Heart right ventricle (tissue), 16 donors: ENCODE results near the gene SLC8B1. TPM values are rescaled to one million over a fixed set of nuclear protein-coding genes. Genes with fewer than 3 reads are reported as not detected.

Experiments
- ATAC-seq, 8 donors: fragments of 200-7000 bp; cut with Tn5 transposase; one replicate each; pipeline ENCODE4 v1.9.1; 2020; ENCODE audit warnings: mild to moderate bottlenecking in 8 of 8, moderate library complexity in 8 of 8, moderate number of reproducible peaks in 1 of 8
- DNase-seq, 2 donors: peaks; one replicate each; pipeline ENCODE4 v3.0.0-alpha.2; 2020
- H3K27ac ChIP-seq, 10 donors: fragments of 200-600 bp; sonication (generic) in 2 of 10; one replicate each; pipeline versions ENCODE4 v1.5.0 to v1.8.0; 2020 to 2022; ENCODE audit warnings: mild to moderate bottlenecking in 3 of 10
- H3K27me3 ChIP-seq, 7 donors: fragments of 200-600 bp; one replicate each; pipeline ENCODE4 v1.8.0; 2021 to 2022; ENCODE audit warnings: mild to moderate bottlenecking in 2 of 7
- H3K36me3 ChIP-seq, 9 donors: fragments of 200-600 bp; sonication (generic) in 1 of 9; one replicate each; pipeline versions ENCODE4 v1.5.0 to v1.8.0; 2020 to 2022; ENCODE audit warnings: mild to moderate bottlenecking in 2 of 9
- H3K4me1 ChIP-seq, 9 donors: fragments of 200-600 bp; sonication (generic) in 1 of 9; one replicate each; pipeline versions ENCODE4 v1.5.0 to v1.8.0; 2020 to 2022; ENCODE audit warnings: mild to moderate bottlenecking in 4 of 9
- H3K4me3 ChIP-seq, 10 donors: fragments of 200-600 bp; sonication (generic) in 2 of 10; one replicate each; pipeline versions ENCODE4 v1.5.0 to v1.8.0; 2020 to 2022; ENCODE audit warnings: mild to moderate bottlenecking in 7 of 10, moderate library complexity in 2 of 10
- H3K9me3 ChIP-seq, 11 donors: fragments of 200-600 bp in 10 of 11; sonication (generic) in 2 of 11; one replicate each; pipeline versions ENCODE4 v1.5.0 to v1.8.0; 2013 to 2022; ENCODE audit warnings: mild to moderate bottlenecking in 2 of 11, control low read depth in 1 of 11, moderate library complexity in 1 of 11
- CTCF ChIP-seq, 9 donors: fragments of 200-600 bp; sonication (generic) in 2 of 9; IDR thresholded peaks; one replicate each; pipeline versions ENCODE4 v1.5.0 to v1.8.0; 2021 to 2022; ENCODE audit warnings: antibody characterized with exemption in 9 of 9, mild to moderate bottlenecking in 5 of 9, moderate library complexity in 1 of 9
- WGBS, 2 donors: extraction: QIAGEN DNeasy Blood & Tissue Kit; methylation state at CpG; one replicate each; pipeline ENCODE4 v1.1.7; 2013; ENCODE audit warnings: inconsistent platforms in 1 of 2; 5-methylcytosine and 5-hydroxymethylcytosine counted together
- intact Hi-C, 10 donors: fragments of 100-400 bp; cut with DNase I; formaldehyde crosslinking; loops; one replicate each; pipeline versions ENCODE4 v1.11.1 to v1.14.2; 2022
- polyA plus RNA-seq, 2 donors: library from polyadenylated mRNA; stranded (reverse); fragments of 200-250 nt; gene quantifications; one replicate each; pipeline ENCODE4 v1.2.3, GENCODE V29; 2013
- total RNA-seq, 10 donors: library from RNA; stranded (reverse); fragmentation: NEBNext Ultra II Directional in 3 of 10; extraction: Animal tissue kit (Norgen Biotek cat#: 25700) in 3 of 10; gene quantifications; one replicate each; pipeline versions ENCODE4 v1.2.1 to v1.2.4, GENCODE V29; 2021 to 2023
- donor health status: Arrhythmogenic right ventricular cardiomyopathy.
- donor health status: ischemic (EF 13 %, LVEDD 7.1; RV severe dilation, severe dysfunction).
- donor health status: healthy with polysubstance abuse.
- donor health status: DM: no; HTN: yes; CAD: no.
- donor health status: DM: no; HTN: no; CAD: no.
- donor health status: ischemic (EF 25% LVEDD 6.9; RV normal size, moderate dysfunction).
- donor health status: ischemic (EF 25% LVEDD 5.7; RV mildly dilated, moderate dysfunction).
- donor health status: healthy.
- donor health status: DM: yes; HTN: yes; CAD: no.
- donor health status: Ischemic cardiomyopathy.
- donor health status: ischemic (EF 35%, LVEDD 5.7; RV mildly dilated, moderate dysfunction).
- donor health status: nonischemic (EF 11% LVEDD 7.7; RV severe dilation, severe dysfunction).
- donor health status: DM: yes; HTN: yes; CAD: no.
- donor health status: PGD.
- donor health status: ischemic (EF 29% LVEDD 5.4; RV normal size, mild dysfunction).
- donor health status: nonischemic (EF 23%, LVEDD 6.1; RV moderate dilation, normal function).

Gene SLC8B1
- total and polyA plus RNA-seq, 12 donors, result 7.2 to 16.9 (median 11.9) TPM

GRCh38 chr12:113273053-113273725 is 61.7 kb downstream of the SLC8B1 start:
- 83 to 88% methylated on average over 13 of the region's 13 CpGs for WGBS, 2 donors
- peak in 1 of 8 donors; percentile 6 for ATAC-seq
- no peak for DNase-seq
- no peaks in the 10 kb centered on the region for H3K27me3 ChIP-seq
- intact Hi-C loops, result loop anchor here in 4 of 10 donors (5.0 to 10.0 kb wide), 3 partner anchors 41 to 76 kb away; no protein-coding TSS in a partner anchor
- peak overlapping the region; percentile 46 to 92 (median 84) for H3K27ac ChIP-seq
- H3K4me1 ChIP-seq, result peaks cover 11 to 46% (median 40%) of the 10 kb centered on the region in 9 donors
- H3K36me3 ChIP-seq, result peaks cover 2 to 99% (median 56%) of the 10 kb centered on the region in 9 donors
- no peak for TF ChIP-seq CTCF (IDR thresholded peaks at IDR 0.05)
- H3K4me3 ChIP-seq, result no peak overlapping the region
- H3K9me3 ChIP-seq, result no peaks in the 10 kb centered on the region

- no peak for TF ChIP-seq CTCF (IDR thresholded peaks at IDR 0.05)
- peak; percentile 78 to 94 (median 90) for ATAC-seq
These were observed 62.9 kb downstream of the SLC8B1 start for GRCh38 chr12:113271853-113272561.

GRCh38 chr12:113271466-113271852 is 63.5 kb downstream of the SLC8B1 start:
- no peak for TF ChIP-seq CTCF (IDR thresholded peaks at IDR 0.05)
- Histone ChIP-seq H3K27ac (peak overlapping the region; percentile 46 to 92 (median 84)), H3K9me3 (no peaks in the 10 kb centered on the region), H3K36me3 (peaks cover 0 to 99% (median 52%) of the 10 kb centered on the region in 9 donors), H3K4me3 (peak overlapping the region in 1 of 10 donors; percentile 2), H3K27me3 (no peaks in the 10 kb centered on the region), H3K4me1 (peaks cover 11 to 46% (median 40%) of the 10 kb centered on the region in 9 donors)
- WGBS, 2 donors, result 62 to 66% methylated on average over 10 of the region's 10 CpGs
- DNase-seq (no peak), ATAC-seq (no peak)
- intact Hi-C loops, result loop anchor here in 4 of 10 donors (5.0 to 10.0 kb wide), 3 partner anchors 39 to 74 kb away; no protein-coding TSS in a partner anchor

More at GRCh38 chr12:113271853-113272561, 62.9 kb downstream of the SLC8B1 start:
- Histone ChIP-seq H3K9me3 (no peaks in the 10 kb centered on the region), H3K27me3 (no peaks in the 10 kb centered on the region), H3K4me3 (peak overlapping the region in 2 of 10 donors; percentile 2 to 11), H3K27ac (peak overlapping the region; percentile 46 to 92 (median 84)), H3K36me3 (peaks cover 0 to 99% (median 52%) of the 10 kb centered on the region in 9 donors), H3K4me1 (peaks cover 11 to 46% (median 40%) of the 10 kb centered on the region in 9 donors)
- 43 to 58% methylated on average over 12 of the region's 12 CpGs for WGBS, 2 donors
- DNase-seq, result peak; percentile 74 to 85
- intact Hi-C loops, result loop anchor here in 4 of 10 donors (5.0 to 10.0 kb wide), 3 partner anchors 40 to 75 kb away; no protein-coding TSS in a partner anchor

GRCh38 chr12:113270709-113271009 is 64.2 kb downstream of the SLC8B1 start:
- no peak for ATAC-seq
- no peak overlapping the region for H3K4me3 ChIP-seq
- no peaks in the 10 kb centered on the region for H3K27me3 ChIP-seq
- intact Hi-C loops, result loop anchor here in 4 of 10 donors (5.0 to 10.0 kb wide), 3 partner anchors 38 to 73 kb away; no protein-coding TSS in a partner anchor
- 94 to 95% methylated on average over 11 of the region's 11 CpGs for WGBS, 2 donors
- H3K9me3 ChIP-seq, result no peaks in the 10 kb centered on the region
- H3K36me3 ChIP-seq, result peaks cover 0 to 99% (median 54%) of the 10 kb centered on the region in 9 donors
- TF ChIP-seq CTCF (IDR thresholded peaks at IDR 0.05), result no peak
- peak overlapping the region in 8 of 10 donors; percentile 47 to 92 (median 82) for H3K27ac ChIP-seq
- no peak for DNase-seq
- H3K4me1 ChIP-seq, result peaks cover 11 to 46% (median 34%) of the 10 kb centered on the region in 9 donors
